Activated naive CD4-positive, alpha-beta T cell treated with anti-CD3 and anti-CD28 coated beads, Interleukin-2, amount 50 U/mL, for 24 hours (primary cell): ENCODE data around the gene MEST.
"Not testable (repeated sequence)": the region's sequence is repeated elsewhere in the genome, so short reads cannot be mapped to it uniquely, and the experiment has no call there.

ENCODE experiments used
- H3K27ac Mint-ChIP-seq: one replicate; pipeline ENCODE4 v1.8.0; 2021; ENCODE audit warnings: mild to moderate bottlenecking, mixed read lengths
- H3K27me3 Mint-ChIP-seq: one replicate; pipeline ENCODE4 v1.8.0; 2021; ENCODE audit warnings: mixed read lengths
- H3K36me3 Mint-ChIP-seq: one replicate; pipeline ENCODE4 v1.8.0; 2021; ENCODE audit warnings: mixed read lengths
- H3K4me1 Mint-ChIP-seq: one replicate; pipeline ENCODE4 v1.8.0; 2021; ENCODE audit warnings: mixed read lengths
- H3K4me3 Mint-ChIP-seq: one replicate; pipeline ENCODE4 v1.8.0; 2021; ENCODE audit warnings: mild to moderate bottlenecking, mixed read lengths
- H3K9me3 Mint-ChIP-seq: one replicate; pipeline ENCODE4 v1.8.0; 2021; ENCODE audit warnings: mixed read lengths

The MEST gene

DNA sequence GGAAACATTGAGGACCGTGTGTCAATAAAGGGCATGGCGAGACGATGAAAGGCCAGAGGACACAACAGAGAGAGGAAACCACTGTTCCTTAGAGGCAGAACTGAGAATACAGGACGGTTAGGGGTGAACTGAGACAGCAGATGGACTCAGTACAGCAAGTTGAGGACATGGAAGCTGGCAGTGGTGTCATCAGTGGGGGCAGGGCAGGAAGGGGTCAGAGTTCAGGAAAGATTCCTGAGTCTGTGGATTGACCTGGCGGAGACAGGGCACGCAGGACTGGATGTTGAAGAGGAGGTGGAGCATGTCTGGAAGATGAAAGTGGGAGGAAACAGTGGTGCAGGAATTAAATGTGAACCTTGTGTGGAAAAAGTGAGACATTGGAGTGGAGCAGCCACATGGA is 46.0 kb downstream of the MEST start:
- H3K36me3 Mint-ChIP-seq, H3K4me3 Mint-ChIP-seq, H3K4me1 Mint-ChIP-seq, H3K27me3 Mint-ChIP-seq, H3K9me3 Mint-ChIP-seq, H3K27ac Mint-ChIP-seq: not testable (repeated sequence)

DNA sequence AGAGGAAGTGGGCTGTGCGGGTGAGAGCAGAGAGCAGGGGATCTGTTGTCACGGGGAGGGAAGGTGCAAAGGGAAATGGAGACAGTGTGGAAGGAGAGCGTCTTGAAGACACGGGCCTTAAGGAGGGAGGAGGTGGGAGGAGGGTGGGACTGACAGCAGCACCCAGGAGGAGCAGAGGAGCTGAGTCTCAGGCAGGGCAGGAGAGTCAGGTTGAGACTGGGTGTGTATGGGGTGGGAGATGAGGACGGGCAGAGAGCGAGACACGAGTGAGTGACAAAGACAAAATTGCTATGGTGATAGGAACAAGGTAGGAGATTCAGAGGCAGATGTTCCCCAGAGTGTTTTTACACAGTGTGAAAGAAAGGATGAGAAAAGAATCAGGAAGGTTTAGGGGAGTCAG is 49.4 kb downstream of the MEST start:
- not testable (repeated sequence) for H3K9me3 Mint-ChIP-seq, H3K27me3 Mint-ChIP-seq, H3K27ac Mint-ChIP-seq, H3K36me3 Mint-ChIP-seq, H3K4me1 Mint-ChIP-seq, H3K4me3 Mint-ChIP-seq

DNA sequence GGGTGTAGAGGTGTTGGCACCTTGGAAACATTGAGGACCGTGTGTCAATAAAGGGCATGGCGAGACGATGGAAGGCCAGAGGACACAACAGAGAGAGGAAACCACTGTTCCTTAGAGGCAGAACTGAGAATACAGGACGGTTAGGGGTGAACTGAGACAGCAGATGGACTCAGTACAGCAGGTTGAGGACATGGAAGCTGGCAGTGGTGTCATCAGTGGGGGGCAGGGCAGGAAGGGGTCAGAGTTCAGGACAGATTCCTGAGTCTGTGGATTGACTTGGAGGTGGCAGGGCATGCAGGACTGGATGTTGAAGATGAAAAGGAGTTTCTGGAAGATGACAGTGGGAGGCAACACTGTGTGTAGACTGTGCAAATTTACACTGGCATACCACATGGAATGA is 50.4 kb downstream of the MEST start:
- H3K4me1 Mint-ChIP-seq, H3K4me3 Mint-ChIP-seq, H3K27me3 Mint-ChIP-seq, H3K9me3 Mint-ChIP-seq, H3K36me3 Mint-ChIP-seq, H3K27ac Mint-ChIP-seq: not testable (repeated sequence)

DNA sequence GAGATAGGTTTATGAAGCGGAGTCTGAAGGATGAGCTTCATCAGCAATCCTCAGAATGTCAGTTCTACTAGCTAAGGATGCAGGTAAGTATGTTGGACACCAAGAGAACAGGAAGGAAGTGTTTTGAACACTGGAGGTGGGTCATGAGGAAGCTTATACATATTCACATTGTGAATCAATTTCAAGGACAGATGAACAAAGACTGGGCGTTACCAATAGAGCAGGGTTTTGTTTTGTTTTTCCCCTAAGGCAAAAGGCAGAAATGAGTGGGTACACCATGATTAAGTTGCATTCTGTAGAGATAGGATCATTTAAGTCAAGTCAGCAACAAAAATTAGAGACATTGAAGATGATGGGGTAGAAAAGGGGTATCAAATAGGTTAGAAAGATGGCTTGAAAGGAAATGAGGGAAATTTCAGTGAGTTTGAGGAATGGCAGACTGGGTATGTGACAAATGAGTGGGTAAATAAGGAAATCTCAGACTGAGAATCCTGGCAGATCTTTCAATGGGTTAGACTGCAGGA is 51.7 kb downstream of the MEST start:
- H3K27ac Mint-ChIP-seq, result no peak overlapping the region
- H3K27me3 Mint-ChIP-seq, result no peaks in the 10 kb centered on the region
- peaks cover 13% of the 10 kb centered on the region for H3K36me3 Mint-ChIP-seq
- H3K4me3 Mint-ChIP-seq, result no peak overlapping the region
- no peaks in the 10 kb centered on the region for H3K4me1 Mint-ChIP-seq
- H3K9me3 Mint-ChIP-seq, result no peaks in the 10 kb centered on the region

DNA sequence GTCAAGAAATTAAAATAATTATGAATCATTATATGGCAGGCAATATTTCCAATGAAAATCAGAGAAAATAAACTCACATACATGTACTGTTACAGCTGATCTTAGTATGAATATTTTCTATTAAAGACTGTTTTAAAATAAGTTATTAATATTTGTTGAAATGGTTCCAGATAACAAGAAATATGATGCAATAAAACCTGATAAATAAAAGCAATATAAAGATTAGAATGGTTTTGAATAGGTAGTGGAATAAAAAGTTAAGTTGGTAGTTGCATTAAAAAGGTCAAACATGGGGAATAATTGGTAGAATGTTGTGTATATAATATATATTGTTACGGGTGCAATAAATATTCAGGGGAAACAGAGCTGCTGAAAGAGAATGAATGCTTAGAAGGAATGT is 52.5 kb downstream of the MEST start:
- H3K36me3 Mint-ChIP-seq, result peaks cover 16% of the 10 kb centered on the region
- H3K9me3 Mint-ChIP-seq, result no peaks in the 10 kb centered on the region
- H3K27me3 Mint-ChIP-seq, result no peaks in the 10 kb centered on the region
- no peak overlapping the region for H3K27ac Mint-ChIP-seq
- H3K4me1 Mint-ChIP-seq, result no peaks in the 10 kb centered on the region
- no peak overlapping the region for H3K4me3 Mint-ChIP-seq

DNA sequence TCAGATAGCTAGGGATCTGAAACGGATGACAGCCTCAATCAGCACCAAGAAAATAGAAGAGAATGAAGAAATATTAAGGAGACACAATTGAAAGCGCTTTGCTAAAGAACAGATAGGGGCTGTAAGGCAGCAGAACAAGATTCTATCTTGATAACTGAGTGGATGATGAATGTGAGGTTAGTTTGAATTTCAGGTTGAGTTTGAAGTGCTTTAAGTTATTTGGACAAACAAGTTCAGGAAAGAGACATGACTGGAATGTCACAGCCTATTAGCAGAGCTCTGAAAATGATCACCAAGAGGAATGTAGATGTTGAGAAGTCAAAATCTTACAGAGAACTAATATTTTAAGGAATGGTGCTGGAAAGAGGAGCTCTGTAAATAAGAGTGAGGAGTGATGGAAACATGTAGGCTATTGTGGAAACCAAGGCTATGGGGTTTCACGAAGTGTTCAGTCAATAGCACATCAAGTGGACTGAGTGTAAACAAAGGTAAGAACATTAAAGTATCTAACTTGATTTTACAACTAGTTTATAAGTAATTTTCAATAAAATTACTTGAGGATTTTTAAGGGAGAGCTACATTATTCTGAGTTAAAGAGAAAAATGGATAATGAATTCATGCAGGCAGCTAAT is 61.6 kb downstream of the MEST start:
- peaks cover 24% of the 10 kb centered on the region for H3K36me3 Mint-ChIP-seq
- H3K4me1 Mint-ChIP-seq, result no peaks in the 10 kb centered on the region
- no peak overlapping the region for H3K27ac Mint-ChIP-seq
- no peak overlapping the region for H3K4me3 Mint-ChIP-seq
- H3K27me3 Mint-ChIP-seq, result no peaks in the 10 kb centered on the region
- H3K9me3 Mint-ChIP-seq, result no peaks in the 10 kb centered on the region

DNA sequence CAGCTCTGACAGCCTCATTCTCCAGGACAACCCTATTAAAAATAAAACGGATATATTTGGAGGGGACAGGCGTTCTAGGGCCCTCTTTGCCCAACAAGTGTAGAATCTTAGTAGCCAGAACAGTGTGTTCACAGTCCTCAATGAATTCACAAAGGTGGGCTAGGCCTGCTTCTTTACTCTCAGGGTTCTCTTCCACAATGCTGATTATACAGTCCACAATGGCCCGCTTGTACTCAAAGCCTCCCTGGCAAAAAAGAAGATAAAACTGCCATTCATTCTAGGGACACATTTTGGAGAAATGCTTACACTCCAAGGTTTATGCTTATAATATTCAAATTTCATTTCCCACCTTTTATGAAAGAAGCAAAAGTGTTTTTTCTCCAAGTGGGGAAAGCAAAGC is 62.6 kb downstream of the MEST start:
- Mint-ChIP-seq H3K36me3 (peaks cover 26% of the 10 kb centered on the region), H3K4me1 (no peaks in the 10 kb centered on the region), H3K27me3 (no peaks in the 10 kb centered on the region), H3K4me3 (no peak overlapping the region), H3K27ac (no peak overlapping the region), H3K9me3 (no peaks in the 10 kb centered on the region)
